SK-N-SH (cell line): Measurements from ENCODE around the gene ARV1.

Experiments used
- CTCF ChIP-seq: fragments of 200-600 bp; sonication (generic); IDR thresholded peaks from 2 replicates; pipeline ENCODE4 v1.6.1; 2017; ENCODE audit warnings: antibody characterized with exemption, mild to moderate bottlenecking, moderate library complexity
- SMC3 ChIP-seq: IDR thresholded peaks from 2 replicates; pipeline ENCODE4 v1.6.1; 2012; ENCODE audit warnings: low read depth, low read length, improper control_type of control experiment

- TF ChIP-seq CTCF (no peak), SMC3 (no peak)
Observed at GRCh38 chr1:231027136-231027925, 48.4 kb downstream of the ARV1 start.
